Kidney epithelial cell (primary cell): ENCODE measurements around the gene RAB3B. TPM values are rescaled to one million over a fixed set of nuclear protein-coding genes. Genes with fewer than 3 reads are reported as not detected.

Experiments used
- DNase-seq: peaks from one replicate; pipeline ENCODE4 v3.0.0-alpha.2; 2010; ENCODE audit warnings: low read depth
- H3K27me3 ChIP-seq: 2 replicates; pipeline ENCODE4 v1.6.0; 2011; ENCODE audit warnings: low read length; ENCODE audit not compliant: control insufficient read depth, insufficient read depth
- H3K36me3 ChIP-seq: 2 replicates; pipeline ENCODE4 v1.5.1; 2011; ENCODE audit warnings: low read length; ENCODE audit not compliant: control insufficient read depth, insufficient read depth
- H3K4me3 ChIP-seq: 2 replicates; pipeline ENCODE4 v1.5.1; 2011; ENCODE audit warnings: low read depth, mild to moderate bottlenecking, control low read depth, low read length
- CTCF ChIP-seq: IDR thresholded peaks from 2 replicates; pipeline ENCODE4 v1.5.1; 2011; ENCODE audit warnings: mild to moderate bottlenecking, moderate library complexity, low read length, control low read depth, inconsistent platforms; ENCODE audit not compliant: insufficient read depth, poor library complexity, severe bottlenecking
- total RNA-seq: library from RNA; depleted of rRNA; stranded (reverse); fragments of >200 nt; gene quantifications from 2 replicates; pipeline ENCODE4 v1.2.3, GENCODE V29; 2015

Gene RAB3B
- total RNA-seq, 1 donor from 2014 or later: 35.9 TPM

GRCh38 chr1:51956528-51957509 is 33.7 kb downstream of the RAB3B start:
- Histone ChIP-seq H3K27me3 (no peaks in the 10 kb centered on the region), H3K4me3 (no peak overlapping the region), H3K36me3 (no peaks in the 10 kb centered on the region)
- DNase-seq: no peak
- TF ChIP-seq CTCF: no peak

- no peak for TF ChIP-seq CTCF
- Histone ChIP-seq H3K36me3 (no peaks in the 10 kb centered on the region), H3K4me3 (no peak overlapping the region), H3K27me3 (no peaks in the 10 kb centered on the region)
- no peak for DNase-seq
Observed at GRCh38 chr1:51955797-51956527, 34.5 kb downstream of the RAB3B start.

- Histone ChIP-seq H3K36me3 (no peaks in the 10 kb centered on the region), H3K27me3 (no peaks in the 10 kb centered on the region), H3K4me3 (no peak overlapping the region)
- DNase-seq: no peak
- no peak for TF ChIP-seq CTCF
Observed at GRCh38 chr1:51954783-51955182, 35.7 kb downstream of the RAB3B start.

GRCh38 chr1:51953079-51953478 is 37.4 kb downstream of the RAB3B start:
- no peaks in the 10 kb centered on the region for H3K27me3 ChIP-seq
- DNase-seq: no peak
- no peak overlapping the region for H3K4me3 ChIP-seq
- TF ChIP-seq CTCF: no peak
- no peaks in the 10 kb centered on the region for H3K36me3 ChIP-seq

- no peak for TF ChIP-seq CTCF
- no peak for DNase-seq
- Histone ChIP-seq H3K4me3 (no peak overlapping the region), H3K27me3 (no peaks in the 10 kb centered on the region), H3K36me3 (no peaks in the 10 kb centered on the region)
Observed at GRCh38 chr1:51952638-51953037, 37.9 kb downstream of the RAB3B start.
